CD4-positive, alpha-beta T cell treated with Interleukin-17A for 4 hours (primary cell): ENCODE data around the gene HCLS1.
"Not testable (repeated sequence)": the region's sequence is repeated elsewhere in the genome, so short reads cannot be mapped to it uniquely, and the experiment has no call there.

Experiments
- DNase-seq: peaks from one replicate; pipeline ENCODE4 v3.0.0-alpha.2; 2020; ENCODE audit warnings: mixed read lengths

The HCLS1 gene

GRCh38 chr3:121594850-121595249 is 65.9 kb downstream of the HCLS1 start:
- no peak for DNase-seq

GRCh38 chr3:121593806-121594205 is 66.9 kb downstream of the HCLS1 start:
- DNase-seq = not testable (repeated sequence)

GRCh38 chr3:121592856-121593702 is 67.6 kb downstream of the HCLS1 start, which contains the start of gene FBXO40:
Gene FBXO40, plus strand, starts transcription at chr3:121593379. Its CDS starts 27,197 bp downstream, at chr3:121620576.
- no peak for DNase-seq

- DNase-seq = no peak
Observed at GRCh38 chr3:121584418-121584817, 76.3 kb downstream of the HCLS1 start.

- DNase-seq = no peak
Observed at GRCh38 chr3:121581691-121582090, 79.0 kb downstream of the HCLS1 start.
